ENCODE measurements around the gene OR10S1.
"Not testable (repeated sequence)": the region's sequence is repeated elsewhere in the genome, so short reads cannot be mapped to it uniquely, and the experiment has no call there.

OR10S1 gene

GRCh38 chr11:123977731-123978347, at the start of gene OR10S1:
Gene OR10S1 (minus strand): TSS chr11:123977781. CDS start chr11:123977664, 117 bp downstream.
- Mint-ChIP-seq H3K4me3 (no peak within 1 kb of the TSS), H3K4me1 (no peaks in the 10 kb centered on the region), H3K9me3 (peaks cover 10% of the 10 kb centered on the region), H3K36me3 (ENCODE audit: insufficient read depth) (no peaks in the 10 kb centered on the region), H3K27ac (ENCODE audit: low read depth) (no peak within 1 kb of the TSS), H3K27me3 (no peaks in the 10 kb centered on the region)
- DNase-seq (ENCODE audit: low spot score in 2 of 2) (no peak), ATAC-seq (replicated peaks; ENCODE audit: extremely low read depth, poor library complexity, severe bottlenecking) (no peak)

- Mint-ChIP-seq H3K4me3 (no peak within 1 kb of the TSS), H3K27ac (ENCODE audit: low read depth) (no peak within 1 kb of the TSS), H3K27me3 (no peaks in the 10 kb centered on the region), H3K36me3 (ENCODE audit: insufficient read depth) (no peaks in the 10 kb centered on the region), H3K9me3 (no peaks in the 10 kb centered on the region), H3K4me1 (no peaks in the 10 kb centered on the region)
- ATAC-seq (replicated peaks; ENCODE audit: extremely low read depth, poor library complexity, severe bottlenecking): no peak
- DNase-seq (ENCODE audit: low spot score in 2 of 2): no peak
Measured at GRCh38 chr11:124026498-124026897, 48.9 kb upstream of the OR10S1 start, which contains the start of gene OR10G8. Gene OR10G8 (plus strand): TSS chr11:124026798. CDS start chr11:124029623, 2,825 bp downstream.

GRCh38 chr11:124015837-124016236, 38.3 kb upstream of the OR10S1 start:
- not testable (repeated sequence) for DNase-seq (ENCODE audit: low spot score in 2 of 2); H3K9me3 Mint-ChIP-seq; H3K36me3 Mint-ChIP-seq (ENCODE audit: insufficient read depth); H3K4me3 Mint-ChIP-seq; H3K4me1 Mint-ChIP-seq; H3K27ac Mint-ChIP-seq (ENCODE audit: low read depth); H3K27me3 Mint-ChIP-seq; ATAC-seq (replicated peaks; ENCODE audit: extremely low read depth, poor library complexity, severe bottlenecking)

- Mint-ChIP-seq H3K4me1 (no peaks in the 10 kb centered on the region), H3K27ac (ENCODE audit: low read depth) (no peak within 1 kb of the TSS), H3K27me3 (no peaks in the 10 kb centered on the region), H3K4me3 (no peak within 1 kb of the TSS), H3K9me3 (no peaks in the 10 kb centered on the region), H3K36me3 (ENCODE audit: insufficient read depth) (no peaks in the 10 kb centered on the region)
- ATAC-seq (replicated peaks; ENCODE audit: extremely low read depth, poor library complexity, severe bottlenecking) (no peak), DNase-seq (ENCODE audit: low spot score in 2 of 2) (no peak)
Measured at GRCh38 chr11:124012697-124013096, 35.1 kb upstream of the OR10S1 start, which contains the start of gene OR10G4. Gene OR10G4 (plus strand): TSS chr11:124012997. CDS start chr11:124015575, 2,578 bp downstream.

- Mint-ChIP-seq H3K4me1 (no peaks in the 10 kb centered on the region), H3K27ac (ENCODE audit: low read depth) (no peak within 1 kb of the TSS), H3K4me3 (no peak within 1 kb of the TSS), H3K9me3 (no peaks in the 10 kb centered on the region), H3K27me3 (no peaks in the 10 kb centered on the region), H3K36me3 (ENCODE audit: insufficient read depth) (no peaks in the 10 kb centered on the region)
- ATAC-seq (replicated peaks; ENCODE audit: extremely low read depth, poor library complexity, severe bottlenecking) (no peak), DNase-seq (ENCODE audit: low spot score in 2 of 2) (no peak)
Measured at GRCh38 chr11:123995119-123995518, 17.5 kb upstream of the OR10S1 start, which contains the start of gene OR10G6. Gene OR10G6 (minus strand): TSS chr11:123995161. CDS start chr11:123995161, 0 bp downstream.

GRCh38 chr11:123979311-123979710, 1.7 kb upstream of the OR10S1 start:
- no peak for ATAC-seq (replicated peaks; ENCODE audit: extremely low read depth, poor library complexity, severe bottlenecking)
- no peak overlapping the region for H3K4me3 Mint-ChIP-seq
- H3K9me3 Mint-ChIP-seq: peaks cover 22% of the 10 kb centered on the region
- no peak for DNase-seq (ENCODE audit: low spot score in 2 of 2)
- H3K36me3 Mint-ChIP-seq (ENCODE audit: insufficient read depth): no peaks in the 10 kb centered on the region
- H3K27me3 Mint-ChIP-seq: no peaks in the 10 kb centered on the region
- H3K4me1 Mint-ChIP-seq: no peaks in the 10 kb centered on the region
- H3K27ac Mint-ChIP-seq (ENCODE audit: low read depth): no peak overlapping the region

- peaks cover 8% of the 10 kb centered on the region for H3K9me3 Mint-ChIP-seq
- no peaks in the 10 kb centered on the region for H3K4me1 Mint-ChIP-seq
- no peak overlapping the region for H3K27ac Mint-ChIP-seq (ENCODE audit: low read depth)
- no peak overlapping the region for H3K4me3 Mint-ChIP-seq
- ATAC-seq (replicated peaks; ENCODE audit: extremely low read depth, poor library complexity, severe bottlenecking) (no peak), DNase-seq (ENCODE audit: low spot score in 2 of 2) (no peak)
- no peaks in the 10 kb centered on the region for H3K27me3 Mint-ChIP-seq
- no peaks in the 10 kb centered on the region for H3K36me3 Mint-ChIP-seq (ENCODE audit: insufficient read depth)
Measured at GRCh38 chr11:123976770-123977560, 616 bp downstream of the OR10S1 start.

GRCh38 chr11:123973816-123974215, 3.8 kb downstream of the OR10S1 start:
- no peak for DNase-seq (ENCODE audit: low spot score in 2 of 2)
- H3K4me1 Mint-ChIP-seq: no peaks in the 10 kb centered on the region
- no peak overlapping the region for H3K27ac Mint-ChIP-seq (ENCODE audit: low read depth)
- ATAC-seq (replicated peaks; ENCODE audit: extremely low read depth, poor library complexity, severe bottlenecking): no peak
- no peaks in the 10 kb centered on the region for H3K36me3 Mint-ChIP-seq (ENCODE audit: insufficient read depth)
- H3K4me3 Mint-ChIP-seq: no peak overlapping the region
- peaks cover 13% of the 10 kb centered on the region for H3K9me3 Mint-ChIP-seq
- H3K27me3 Mint-ChIP-seq: no peaks in the 10 kb centered on the region

GRCh38 chr11:123956752-123957151, 20.8 kb downstream of the OR10S1 start:
- ATAC-seq (replicated peaks; ENCODE audit: extremely low read depth, poor library complexity, severe bottlenecking) (no peak), DNase-seq (ENCODE audit: low spot score in 2 of 2) (no peak)
- Mint-ChIP-seq H3K4me1 (no peaks in the 10 kb centered on the region), H3K27me3 (no peaks in the 10 kb centered on the region), H3K27ac (ENCODE audit: low read depth) (no peak overlapping the region), H3K36me3 (ENCODE audit: insufficient read depth) (no peaks in the 10 kb centered on the region), H3K9me3 (peaks cover 13% of the 10 kb centered on the region), H3K4me3 (no peak overlapping the region)

GRCh38 chr11:123945132-123945531, 32.4 kb downstream of the OR10S1 start:
- ATAC-seq (replicated peaks; ENCODE audit: extremely low read depth, poor library complexity, severe bottlenecking) (no peak), DNase-seq (ENCODE audit: low spot score in 2 of 2) (no peak)
- no peak overlapping the region for H3K27ac Mint-ChIP-seq (ENCODE audit: low read depth)
- peaks cover 1% of the 10 kb centered on the region for H3K27me3 Mint-ChIP-seq
- no peaks in the 10 kb centered on the region for H3K36me3 Mint-ChIP-seq (ENCODE audit: insufficient read depth)
- no peaks in the 10 kb centered on the region for H3K4me1 Mint-ChIP-seq
- no peak overlapping the region for H3K4me3 Mint-ChIP-seq
- peaks cover 11% of the 10 kb centered on the region for H3K9me3 Mint-ChIP-seq

GRCh38 chr11:123943738-123944137, 33.8 kb downstream of the OR10S1 start, which contains the start of gene OR6T1:
Gene OR6T1 (minus strand): TSS chr11:123943838. CDS start chr11:123943838, 0 bp downstream.
- H3K9me3 Mint-ChIP-seq: peaks cover 18% of the 10 kb centered on the region
- DNase-seq (ENCODE audit: low spot score in 2 of 2) (no peak), ATAC-seq (replicated peaks; ENCODE audit: extremely low read depth, poor library complexity, severe bottlenecking) (no peak)
- peaks cover 10% of the 10 kb centered on the region for H3K27me3 Mint-ChIP-seq
- H3K4me1 Mint-ChIP-seq: no peaks in the 10 kb centered on the region
- H3K4me3 Mint-ChIP-seq: no peak within 1 kb of the TSS
- H3K36me3 Mint-ChIP-seq (ENCODE audit: insufficient read depth): no peaks in the 10 kb centered on the region
- no peak within 1 kb of the TSS for H3K27ac Mint-ChIP-seq (ENCODE audit: low read depth)

- H3K36me3 Mint-ChIP-seq (ENCODE audit: insufficient read depth): no peaks in the 10 kb centered on the region
- no peaks in the 10 kb centered on the region for H3K4me1 Mint-ChIP-seq
- peaks cover 17% of the 10 kb centered on the region for H3K9me3 Mint-ChIP-seq
- no peak overlapping the region for H3K4me3 Mint-ChIP-seq
- DNase-seq (ENCODE audit: low spot score in 2 of 2): no peak
- no peak for ATAC-seq (replicated peaks; ENCODE audit: extremely low read depth, poor library complexity, severe bottlenecking)
- H3K27ac Mint-ChIP-seq (ENCODE audit: low read depth): no peak overlapping the region
- peaks cover 10% of the 10 kb centered on the region for H3K27me3 Mint-ChIP-seq
Measured at GRCh38 chr11:123942413-123942812, 35.2 kb downstream of the OR10S1 start.

GRCh38 chr11:123939317-123939716, 38.3 kb downstream of the OR10S1 start, which contains the start of gene OR4D5:
Gene OR4D5 (plus strand): TSS chr11:123939617. CDS start chr11:123939617, 0 bp downstream.
- H3K4me1 Mint-ChIP-seq: no peaks in the 10 kb centered on the region
- peaks cover 12% of the 10 kb centered on the region for H3K9me3 Mint-ChIP-seq
- no peak within 1 kb of the TSS for H3K4me3 Mint-ChIP-seq
- no peaks in the 10 kb centered on the region for H3K36me3 Mint-ChIP-seq (ENCODE audit: insufficient read depth)
- DNase-seq (ENCODE audit: low spot score in 2 of 2): no peak
- no peak within 1 kb of the TSS for H3K27ac Mint-ChIP-seq (ENCODE audit: low read depth)
- ATAC-seq (replicated peaks; ENCODE audit: extremely low read depth, poor library complexity, severe bottlenecking): no peak
- peaks cover 10% of the 10 kb centered on the region for H3K27me3 Mint-ChIP-seq
